ENCODE data around the gene AADACL4.

AADACL4 gene

DNA sequence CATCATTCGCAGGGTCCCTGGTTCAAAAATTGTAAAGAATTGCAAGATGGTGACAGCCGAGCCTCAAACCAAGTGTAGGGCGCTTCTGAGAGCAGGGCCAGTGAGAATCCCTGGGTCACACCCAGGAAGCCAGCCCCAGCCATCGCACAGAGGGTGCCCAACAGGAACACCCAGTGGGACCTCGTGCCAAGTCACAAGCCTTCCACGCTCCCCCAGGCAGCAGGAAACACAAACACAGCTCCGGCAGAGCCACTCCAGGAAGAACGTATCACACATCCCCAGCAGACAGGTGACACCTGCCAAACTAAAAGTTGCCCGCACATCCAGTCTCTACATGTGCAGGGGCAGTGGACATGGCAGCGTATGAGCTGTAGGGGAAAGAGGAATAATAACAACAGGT, 46.1 kb upstream of the AADACL4 start:
- in situ Hi-C loops (cut with HindIII; ENCODE audit: low pct_ligation_motif_present, low sequenced_read_pairs), result no loop called here
- DNase-seq, result no peak
- TF ChIP-seq, protein P1, sequence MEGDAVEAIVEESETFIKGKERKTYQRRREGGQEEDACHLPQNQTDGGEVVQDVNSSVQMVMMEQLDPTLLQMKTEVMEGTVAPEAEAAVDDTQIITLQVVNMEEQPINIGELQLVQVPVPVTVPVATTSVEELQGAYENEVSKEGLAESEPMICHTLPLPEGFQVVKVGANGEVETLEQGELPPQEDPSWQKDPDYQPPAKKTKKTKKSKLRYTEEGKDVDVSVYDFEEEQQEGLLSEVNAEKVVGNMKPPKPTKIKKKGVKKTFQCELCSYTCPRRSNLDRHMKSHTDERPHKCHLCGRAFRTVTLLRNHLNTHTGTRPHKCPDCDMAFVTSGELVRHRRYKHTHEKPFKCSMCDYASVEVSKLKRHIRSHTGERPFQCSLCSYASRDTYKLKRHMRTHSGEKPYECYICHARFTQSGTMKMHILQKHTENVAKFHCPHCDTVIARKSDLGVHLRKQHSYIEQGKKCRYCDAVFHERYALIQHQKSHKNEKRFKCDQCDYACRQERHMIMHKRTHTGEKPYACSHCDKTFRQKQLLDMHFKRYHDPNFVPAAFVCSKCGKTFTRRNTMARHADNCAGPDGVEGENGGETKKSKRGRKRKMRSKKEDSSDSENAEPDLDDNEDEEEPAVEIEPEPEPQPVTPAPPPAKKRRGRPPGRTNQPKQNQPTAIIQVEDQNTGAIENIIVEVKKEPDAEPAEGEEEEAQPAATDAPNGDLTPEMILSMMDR (IDR thresholded peaks at IDR 0.05; ENCODE audit: low read depth, low read length, missing control alignments), result no peak
- H3K27ac ChIP-seq, result peak overlapping the region; percentile 99
- H3K36me3 ChIP-seq (replicated peaks), result peaks cover 57% of the 10 kb centered on the region
- no peaks in the 10 kb centered on the region for H3K27me3 ChIP-seq (replicated peaks)
- no peak overlapping the region for H3K4me3 ChIP-seq (ENCODE audit: low read depth, low read length)

- Histone ChIP-seq H3K27me3 (replicated peaks) (no peaks in the 10 kb centered on the region), H3K27ac (peak overlapping the region; percentile 99), H3K4me3 (ENCODE audit: low read depth, low read length) (no peak overlapping the region), H3K36me3 (replicated peaks) (peaks cover 66% of the 10 kb centered on the region)
- TF ChIP-seq, protein P1 (IDR thresholded peaks at IDR 0.05; ENCODE audit: low read depth, low read length, missing control alignments), result no peak
- DNase-seq, result no peak
- in situ Hi-C loops (cut with HindIII; ENCODE audit: low pct_ligation_motif_present, low sequenced_read_pairs), result no loop called here
Measured at GRCh38 chr1:12598974-12599373, 44.9 kb upstream of the AADACL4 start.

GRCh38 chr1:12599657-12600056, 44.2 kb upstream of the AADACL4 start:
- Histone ChIP-seq H3K27ac (peak overlapping the region; percentile 99), H3K27me3 (replicated peaks) (no peaks in the 10 kb centered on the region), H3K4me3 (ENCODE audit: low read depth, low read length) (no peak overlapping the region), H3K36me3 (replicated peaks) (peaks cover 64% of the 10 kb centered on the region)
- in situ Hi-C loops (cut with HindIII; ENCODE audit: low pct_ligation_motif_present, low sequenced_read_pairs), result no loop called here
- no peak for DNase-seq
- TF ChIP-seq, protein P1 (IDR thresholded peaks at IDR 0.05; ENCODE audit: low read depth, low read length, missing control alignments), result no peak

- Histone ChIP-seq H3K36me3 (replicated peaks) (peaks cover 63% of the 10 kb centered on the region), H3K4me3 (ENCODE audit: low read depth, low read length) (no peak overlapping the region), H3K27ac (peak overlapping the region; percentile 99), H3K27me3 (replicated peaks) (no peaks in the 10 kb centered on the region)
- in situ Hi-C loops (cut with HindIII; ENCODE audit: low pct_ligation_motif_present, low sequenced_read_pairs), result no loop called here
- DNase-seq, result no peak
- TF ChIP-seq, protein P1 (IDR thresholded peaks at IDR 0.05; ENCODE audit: low read depth, low read length, missing control alignments), result no peak
Measured at GRCh38 chr1:12600335-12600734, 43.5 kb upstream of the AADACL4 start.

- Histone ChIP-seq H3K36me3 (replicated peaks) (peaks cover 68% of the 10 kb centered on the region), H3K27ac (peak overlapping the region; percentile 99), H3K4me3 (ENCODE audit: low read depth, low read length) (no peak overlapping the region), H3K27me3 (replicated peaks) (no peaks in the 10 kb centered on the region)
- in situ Hi-C loops (cut with HindIII; ENCODE audit: low pct_ligation_motif_present, low sequenced_read_pairs), result no loop called here
- DNase-seq, result no peak
- TF ChIP-seq, protein P1 (IDR thresholded peaks at IDR 0.05; ENCODE audit: low read depth, low read length, missing control alignments), result peak; percentile 67
Measured at GRCh38 chr1:12600880-12601633, 42.8 kb upstream of the AADACL4 start.

Data from brain microvascular endothelial cell (primary cell).